IMR-90 (cell line): ENCODE data around the gene FAM149B1. TPM values are rescaled to one million over a fixed set of nuclear protein-coding genes. Genes with fewer than 3 reads are reported as not detected.

Experiments used
- ATAC-seq: fragments of 200-7000 bp; cut with Tn5 transposase; 2 replicates; pipeline ENCODE4 v1.9.1; 2020; ENCODE audit warnings: low read depth, mild to moderate bottlenecking, moderate library complexity
- BruUV-seq: library from RNA; stranded (reverse); fragments of 400-500 nt; replicated peaks from 2 replicates; lab custom pipeline; 2021; lab: Mats Ljungman, UMichigan
- CTCF ChIA-PET: fragments of 300-600 bp; formaldehyde crosslinking; extraction: SDS; loops from one replicate; lab custom pipeline; 2021; ENCODE audit warnings: antibody characterized with exemption; lab: Yijun Ruan, JAX
- POLR2A ChIA-PET: fragments of 300-600 bp; sonication (Branson Sonifier 250); formaldehyde crosslinking; loops from one replicate; lab custom pipeline; 2022; ENCODE audit warnings: antibody characterized with exemption; ENCODE audit not compliant: unreplicated experiment; lab: Charles Lee
- DNase-seq: peaks from one replicate; pipeline ENCODE4 v3.0.0; 2013
- H2AFZ ChIP-seq: replicated peaks from 2 replicates; pipeline ENCODE3; 2013; ENCODE audit warnings: low read length, mild to moderate bottlenecking; ENCODE audit not compliant: poor library complexity
- H2AK5ac ChIP-seq: 2 replicates; pipeline ENCODE4 v1.6.1; 2013; ENCODE audit warnings: low read depth, low read length, inconsistent platforms
- H2AK9ac ChIP-seq: replicated peaks from 2 replicates; pipeline ENCODE3; 2013; ENCODE audit warnings: mild to moderate bottlenecking, low read depth, low read length, moderate library complexity; ENCODE audit not compliant: poor library complexity
- H2BK120ac ChIP-seq: 2 replicates; pipeline ENCODE4 v1.6.1; 2013; ENCODE audit warnings: low read depth, low read length, inconsistent platforms
- H2BK15ac ChIP-seq: 3 replicates; pipeline ENCODE4 v1.6.1; 2013; ENCODE audit warnings: low read depth, low read length, inconsistent platforms
- H2BK20ac ChIP-seq: 2 replicates; pipeline ENCODE4 v1.6.1; 2013; ENCODE audit warnings: low read depth, mild to moderate bottlenecking, inconsistent platforms, low read length, moderate library complexity
- H2BK5ac ChIP-seq: 2 replicates; pipeline ENCODE4 v1.6.1; 2013; ENCODE audit warnings: mild to moderate bottlenecking, low read depth, low read length, inconsistent platforms; ENCODE audit not compliant: poor library complexity, severe bottlenecking
- H3K14ac ChIP-seq: replicated peaks from 2 replicates; pipeline ENCODE4 v1.6.1; 2013; ENCODE audit warnings: low read depth, low read length, inconsistent platforms
- H3K18ac ChIP-seq: 2 replicates; pipeline ENCODE4 v1.6.1; 2013; ENCODE audit warnings: low read depth, low read length, control low read depth
- H3K23ac ChIP-seq: 2 replicates; pipeline ENCODE4 v1.6.1; 2013; ENCODE audit warnings: low read depth, low read length, inconsistent platforms
- H3K27ac ChIP-seq: 2 replicates; pipeline ENCODE4 v1.5.1; 2013; ENCODE audit warnings: mild to moderate bottlenecking, control low read depth, low read length; ENCODE audit not compliant: insufficient read depth
- H3K27me3 ChIP-seq: 2 replicates; pipeline ENCODE4 v1.6.1; 2013; ENCODE audit warnings: low read length; ENCODE audit not compliant: control insufficient read depth, insufficient read depth
- H3K36me3 ChIP-seq: 2 replicates; pipeline ENCODE4 v1.6.1; 2013; ENCODE audit warnings: low read length, mixed read lengths; ENCODE audit not compliant: control insufficient read depth, insufficient read depth
- H3K4ac ChIP-seq: 2 replicates; pipeline ENCODE4 v1.6.1; 2013; ENCODE audit warnings: low read depth, low read length, inconsistent platforms
- H3K4me1 ChIP-seq: 2 replicates; pipeline ENCODE4 v1.6.1; 2013; ENCODE audit warnings: low read length, mixed read lengths; ENCODE audit not compliant: control insufficient read depth, insufficient read depth
- H3K4me2 ChIP-seq: 2 replicates; pipeline ENCODE4 v1.6.1; 2013; ENCODE audit warnings: low read depth, mild to moderate bottlenecking, control low read depth, low read length, moderate library complexity
- H3K4me3 ChIP-seq: 2 replicates; pipeline ENCODE4 v1.5.1; 2013; ENCODE audit warnings: low read depth, mild to moderate bottlenecking, control low read depth, low read length, moderate library complexity; ENCODE audit not compliant: insufficient read depth
- H3K56ac ChIP-seq: 2 replicates; pipeline ENCODE4 v1.6.1; 2013; ENCODE audit warnings: low read length, inconsistent platforms; ENCODE audit not compliant: insufficient read depth; ENCODE audit errors: extremely low read depth
- H3K79me1 ChIP-seq, 2 experiments: 2 replicates each; pipeline ENCODE4 v1.6.1; 2013; ENCODE audit warnings: low read length in 2 of 2, inconsistent platforms in 1 of 2, low read depth in 1 of 2
- H3K9ac ChIP-seq: 2 replicates; pipeline ENCODE4 v1.6.1; 2013; ENCODE audit warnings: low read depth, low read length, control low read depth
- H3K9me1 ChIP-seq: 2 replicates; pipeline ENCODE4 v1.6.1; 2013; ENCODE audit warnings: low read length, inconsistent platforms; ENCODE audit not compliant: insufficient read depth
- H3K9me3 ChIP-seq: 2 replicates; pipeline ENCODE4 v1.6.1; 2013; ENCODE audit warnings: low read length; ENCODE audit not compliant: control insufficient read depth, insufficient read depth
- H4K20me1 ChIP-seq: 2 replicates; pipeline ENCODE4 v1.6.1; 2013; ENCODE audit warnings: low read length, inconsistent platforms; ENCODE audit not compliant: insufficient read depth
- H4K5ac ChIP-seq: 2 replicates; pipeline ENCODE4 v1.6.1; 2013; ENCODE audit warnings: mild to moderate bottlenecking, low read depth, low read length, control low read depth
- H4K8ac ChIP-seq, 2 experiments: 2 replicates each; pipeline ENCODE4 v1.6.1; 2013; ENCODE audit warnings: low read depth in 2 of 2, low read length in 2 of 2, control low read depth in 1 of 2, inconsistent platforms in 1 of 2
- H4K91ac ChIP-seq: 2 replicates; pipeline ENCODE4 v1.6.1; 2013; ENCODE audit warnings: low read depth, low read length, inconsistent platforms; ENCODE audit not compliant: insufficient read depth
- BHLHE40 ChIP-seq: fragments of 150-350 bp; IDR thresholded peaks from 2 replicates; pipeline ENCODE4 v1.6.1; 2016; ENCODE audit warnings: mild to moderate bottlenecking, low read depth, low read length
- CHD1 ChIP-seq: IDR thresholded peaks from 2 replicates; pipeline ENCODE4 v1.6.1; 2012; ENCODE audit warnings: low read depth, low read length, improper control_type of control experiment
- CTCF ChIP-seq: conservative IDR thresholded peaks from 2 replicates; pipeline ENCODE4 v1.5.1; 2012; ENCODE audit warnings: mild to moderate bottlenecking, low read depth, low read length, improper control_type of control experiment
- FOS ChIP-seq: fragments of 150-350 bp; IDR thresholded peaks from 2 replicates; pipeline ENCODE4 v1.6.1; 2016; ENCODE audit warnings: low read depth, low read length
- MAZ ChIP-seq: IDR thresholded peaks from 2 replicates; pipeline ENCODE4 v1.6.1; 2012; ENCODE audit warnings: low read depth, mild to moderate bottlenecking, low read length, improper control_type of control experiment, moderate library complexity, borderline replicate concordance
- MXI1 ChIP-seq: IDR thresholded peaks from 2 replicates; pipeline ENCODE4 v1.6.1; 2012; ENCODE audit warnings: low read depth, mild to moderate bottlenecking, low read length, moderate library complexity, borderline replicate concordance
- RAD21 ChIP-seq: IDR thresholded peaks from 2 replicates; pipeline ENCODE4 v1.6.1; 2012; ENCODE audit warnings: low read length, improper control_type of control experiment
- RCOR1 ChIP-seq: IDR thresholded peaks from 2 replicates; pipeline ENCODE4 v1.6.1; 2012; ENCODE audit warnings: mild to moderate bottlenecking, low read length, improper control_type of control experiment; ENCODE audit not compliant: insufficient replicate concordance
- RFX5 ChIP-seq: IDR thresholded peaks from 2 replicates; pipeline ENCODE4 v1.8.0; 2012; ENCODE audit warnings: low read depth, mild to moderate bottlenecking, low read length, moderate library complexity
- SMC3 ChIP-seq: fragments of 150-350 bp; IDR thresholded peaks from 2 replicates; pipeline ENCODE4 v1.6.1; 2016; ENCODE audit warnings: low read depth, mild to moderate bottlenecking, antibody characterized with exemption, low read length, moderate library complexity
- USF2 ChIP-seq: fragments of 150-350 bp; IDR thresholded peaks from 2 replicates; pipeline ENCODE4 v1.6.1; 2017; ENCODE audit warnings: mild to moderate bottlenecking, antibody characterized with exemption, low read length, low read depth
- dilution Hi-C: fragments of 300-500 bp; cut with HindIII; formaldehyde crosslinking; loops from one replicate; pipeline ENCODE4 v1.14.3; 2018; ENCODE audit warnings: low sequenced_read_pairs; ENCODE audit not compliant: unreplicated experiment
- in situ Hi-C: fragments of 300-500 bp; cut with MboI; formaldehyde crosslinking; loops from 3 replicates; pipeline ENCODE4 v1.14.3; 2019; ENCODE audit warnings: low sequenced_read_pairs, inconsistent platforms, mixed read lengths
- intact Hi-C: fragments of 100-400 bp; cut with micrococcal nuclease; formaldehyde crosslinking; loops from 2 replicates; pipeline ENCODE4 v1.10.0; 2022
- polyA plus RNA-seq, 3 experiments: library from polyadenylated mRNA; depleted of rRNA; stranded (reverse); fragments of >200 nt; gene quantifications; 2 replicates each; pipeline ENCODE4 v1.2.3, GENCODE V29; 2012; ENCODE audit warnings: low replicate concordance in 1 of 3
- total RNA-seq: library from RNA; depleted of rRNA; stranded (reverse); fragments of >200 nt; gene quantifications from 2 replicates; pipeline ENCODE4 v1.2.3, GENCODE V29; 2012
- TF ChIP-seq, protein P1 (sequence below): fragments of 150-350 bp; IDR thresholded peaks from 2 replicates; pipeline ENCODE4 v1.6.1; 2016; ENCODE audit warnings: low read depth, mild to moderate bottlenecking, low read length, moderate library complexity, borderline replicate concordance

Gene FAM149B1
- total and polyA plus RNA-seq, 2 of the 4 experiments (the other 2 are of a cell fraction) = 21.7 to 28.3 TPM

GRCh38 chr10:73219384-73219783 is 51.5 kb downstream of the FAM149B1 start:
- no peak overlapping the region for H4K91ac ChIP-seq
- no peak overlapping the region for H4K5ac ChIP-seq
- H2BK120ac ChIP-seq = no peak overlapping the region
- no peaks in the 10 kb centered on the region; a peak in 2 of 4 replicates for H3K79me1 ChIP-seq
- ChIA-PET CTCF (no interaction called here), POLR2A (no interaction called here)
- no peak overlapping the region for H3K9ac ChIP-seq
- H3K9me1 ChIP-seq = 0 out of 2 replicates have a peak, but pooled peaks cover 3% of the 10 kb centered on the region
- no peak overlapping the region for H2BK5ac ChIP-seq
- H3K36me3 ChIP-seq = peaks cover 15% of the 10 kb centered on the region
- BruUV-seq = no TSS peak
- no peak overlapping the region for H3K18ac ChIP-seq
- H3K4me3 ChIP-seq = no peak overlapping the region
- no peak overlapping the region for H3K4me2 ChIP-seq
- DNase-seq (no peak), ATAC-seq (no peak)
- H2AFZ ChIP-seq = no peak overlapping the region
- H2AK9ac ChIP-seq = no peak overlapping the region
- H3K4me1 ChIP-seq = no peaks in the 10 kb centered on the region
- in situ Hi-C loops = no loop called here
- no peak overlapping the region for H2BK15ac ChIP-seq
- H3K4ac ChIP-seq = no peak overlapping the region
- no peak overlapping the region for H2AK5ac ChIP-seq
- no peaks in the 10 kb centered on the region for H3K9me3 ChIP-seq
- H3K27me3 ChIP-seq = no peaks in the 10 kb centered on the region
- H3K23ac ChIP-seq = no peak overlapping the region
- H3K14ac ChIP-seq = no peak overlapping the region
- dilution Hi-C loops = no loop called here
- TF ChIP-seq BHLHE40 (no peak), CHD1 (no peak), SMC3 (no peak), RFX5 (no peak), FOS (no peak), RAD21 (no peak), MXI1 (no peak), CTCF (no peak), RCOR1 (no peak), USF2 (no peak), MAZ (no peak)
- TF ChIP-seq, protein P1, sequence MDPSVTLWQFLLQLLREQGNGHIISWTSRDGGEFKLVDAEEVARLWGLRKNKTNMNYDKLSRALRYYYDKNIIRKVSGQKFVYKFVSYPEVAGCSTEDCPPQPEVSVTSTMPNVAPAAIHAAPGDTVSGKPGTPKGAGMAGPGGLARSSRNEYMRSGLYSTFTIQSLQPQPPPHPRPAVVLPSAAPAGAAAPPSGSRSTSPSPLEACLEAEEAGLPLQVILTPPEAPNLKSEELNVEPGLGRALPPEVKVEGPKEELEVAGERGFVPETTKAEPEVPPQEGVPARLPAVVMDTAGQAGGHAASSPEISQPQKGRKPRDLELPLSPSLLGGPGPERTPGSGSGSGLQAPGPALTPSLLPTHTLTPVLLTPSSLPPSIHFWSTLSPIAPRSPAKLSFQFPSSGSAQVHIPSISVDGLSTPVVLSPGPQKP = no peak
- H3K56ac ChIP-seq = no peak overlapping the region
- H2BK20ac ChIP-seq = no peak overlapping the region
- H4K8ac ChIP-seq = no peak overlapping the region
- intact Hi-C loops = no loop called here
- H4K20me1 ChIP-seq = no peaks in the 10 kb centered on the region; the same call in 1 of the 2 replicates
- no peak overlapping the region for H3K27ac ChIP-seq
